ENCODE data around the gene LIPK.
"Not testable (repeated sequence)": the region's sequence is repeated elsewhere in the genome, so short reads cannot be mapped to it uniquely, and the experiment has no call there.

The LIPK gene

DNA sequence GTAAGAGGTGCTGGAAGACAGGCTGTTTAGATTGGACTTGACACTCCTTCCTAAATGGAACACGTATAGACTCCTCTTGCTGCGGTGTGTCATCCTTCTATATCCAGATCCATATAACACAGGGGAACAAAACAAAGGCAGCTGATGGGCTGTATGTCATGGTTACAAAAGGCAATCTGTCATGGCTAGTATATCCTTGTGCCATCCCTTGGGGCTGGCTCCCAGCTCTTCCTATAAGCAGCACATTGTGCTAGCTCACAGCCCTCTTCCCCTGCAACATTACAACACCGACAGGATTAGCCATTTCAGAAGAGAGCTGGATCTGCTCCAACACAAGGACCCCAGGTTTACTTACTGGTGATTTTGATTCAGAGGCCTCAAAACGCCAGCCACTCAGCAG is 15.3 kb downstream of the LIPK start:
- DNase-seq, result no peak

- no peak for DNase-seq
Observed at GRCh38 chr10:88725798-88726197, 19.7 kb downstream of the LIPK start.

- no peak for DNase-seq
Observed at GRCh38 chr10:88728107-88728763, 22.2 kb downstream of the LIPK start.

GRCh38 chr10:88730864-88731263 is 24.8 kb downstream of the LIPK start:
- no peak for DNase-seq

GRCh38 chr10:88731296-88731695 is 25.2 kb downstream of the LIPK start:
- DNase-seq, result no peak

GRCh38 chr10:88733215-88733614 is 27.2 kb downstream of the LIPK start:
- DNase-seq, result no peak

- no peak for DNase-seq
Observed at GRCh38 chr10:88735661-88736060, 29.6 kb downstream of the LIPK start.

- DNase-seq, result not testable (repeated sequence)
Observed at GRCh38 chr10:88741921-88742320, 35.9 kb downstream of the LIPK start.

- DNase-seq, result no peak
Observed at GRCh38 chr10:88742448-88742847, 36.4 kb downstream of the LIPK start.

GRCh38 chr10:88744002-88744401 is 38.0 kb downstream of the LIPK start:
- no peak for DNase-seq

- DNase-seq, result no peak
Observed at GRCh38 chr10:88745633-88746032, 39.6 kb downstream of the LIPK start.

DNA sequence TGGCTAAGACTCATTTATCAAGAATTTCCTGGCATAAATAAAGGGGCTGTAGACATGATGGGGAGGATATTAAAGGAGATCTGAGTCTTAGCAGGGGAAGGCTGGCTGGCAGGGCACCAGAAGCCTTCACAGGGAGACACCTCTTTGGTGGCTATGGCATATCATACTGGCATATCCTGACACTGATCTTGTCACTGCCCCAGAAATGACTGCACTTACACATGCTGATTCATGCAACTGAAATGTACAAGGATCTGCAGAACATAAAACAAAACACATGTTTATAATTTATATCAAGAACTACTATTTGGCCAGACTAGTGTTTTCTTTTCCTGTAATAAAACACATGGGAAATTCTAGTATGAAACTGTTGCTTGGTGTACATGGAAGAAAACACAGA is 48.2 kb downstream of the LIPK start:
- no peak for DNase-seq

GRCh38 chr10:88755753-88756152 is 49.7 kb downstream of the LIPK start:
- no peak for DNase-seq

DNA sequence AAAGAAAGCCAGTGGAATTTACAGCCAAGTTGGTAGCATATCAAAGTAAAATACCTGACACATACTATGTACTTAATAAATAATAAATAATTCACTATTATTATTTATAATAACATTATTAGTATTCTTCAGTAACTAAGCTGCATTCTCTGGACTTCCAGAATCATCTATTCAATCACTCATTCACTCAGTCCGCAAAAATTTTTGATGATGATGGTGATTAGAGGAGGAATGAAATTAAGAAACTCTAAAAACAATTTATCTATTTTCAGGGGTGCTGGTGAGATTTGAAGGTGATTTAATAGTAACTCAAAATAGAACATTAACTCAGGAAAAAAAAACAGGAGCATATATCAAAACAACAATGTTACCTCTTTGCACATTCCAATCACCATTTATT is 50.6 kb downstream of the LIPK start:
- no peak for DNase-seq

DNA sequence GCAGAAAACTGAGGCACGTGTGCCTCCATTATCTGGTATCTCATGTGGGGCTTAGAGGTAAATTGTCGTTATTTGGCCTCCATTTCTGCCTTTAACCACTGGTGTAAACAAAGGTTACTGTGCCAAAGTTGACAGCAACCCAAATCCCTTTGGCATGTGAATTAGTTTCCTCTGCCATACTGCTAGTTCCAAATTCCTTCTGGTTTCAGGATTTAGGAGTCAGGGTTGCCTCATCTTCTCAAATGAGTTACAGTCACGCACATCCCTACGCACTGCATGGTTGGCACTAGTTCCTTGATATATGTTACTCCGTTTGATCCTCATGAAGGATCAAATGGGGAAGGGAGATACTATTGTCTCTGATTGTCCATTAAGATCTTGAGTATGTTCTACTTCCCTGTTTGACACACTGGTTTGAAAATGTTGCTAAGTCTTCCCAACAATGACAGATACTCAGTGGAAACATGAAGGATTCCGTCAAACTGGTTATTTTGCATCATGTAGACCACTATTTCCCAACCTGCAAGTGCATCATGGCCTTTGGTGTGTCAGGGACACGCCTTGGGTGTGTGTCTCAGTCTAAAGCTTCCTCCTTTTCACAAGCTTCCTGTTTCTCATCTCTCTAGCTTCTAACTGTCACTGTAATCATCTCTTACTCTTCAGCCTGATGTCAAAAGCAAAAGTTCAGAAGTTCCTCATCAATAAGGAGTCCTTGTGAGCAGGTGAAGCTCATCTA is 53.5 kb downstream of the LIPK start, which contains the start of gene LIPN:
Gene LIPN, plus strand, starts transcription at position 655 of the 736 bp plus-strand sequence. CDS start 1,386 bp downstream, outside the sequence.
- no peak for DNase-seq

GRCh38 chr10:88762906-88763305 is 56.9 kb downstream of the LIPK start:
- DNase-seq, result no peak

DNA sequence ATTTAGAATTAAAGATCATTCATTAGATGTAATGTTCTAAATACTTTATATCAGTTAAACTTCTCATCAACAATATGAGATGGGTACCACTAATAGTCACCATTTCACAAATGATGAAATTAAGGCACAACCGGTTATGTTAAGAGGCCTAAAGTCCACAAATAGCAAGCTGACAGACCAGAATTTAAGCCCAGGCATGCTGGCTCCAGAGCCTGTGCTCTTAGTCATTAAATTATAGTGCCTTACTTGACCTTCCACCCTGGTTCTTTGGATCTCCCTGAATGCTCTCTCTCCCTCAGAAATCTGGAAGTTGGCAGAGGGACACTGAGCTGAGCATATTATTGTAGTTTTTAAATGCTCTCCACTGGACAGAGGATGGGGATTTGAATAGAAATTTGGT is 57.4 kb downstream of the LIPK start:
- no peak for DNase-seq

GRCh38 chr10:88764110-88764509 is 58.1 kb downstream of the LIPK start:
- DNase-seq, result no peak

DNA sequence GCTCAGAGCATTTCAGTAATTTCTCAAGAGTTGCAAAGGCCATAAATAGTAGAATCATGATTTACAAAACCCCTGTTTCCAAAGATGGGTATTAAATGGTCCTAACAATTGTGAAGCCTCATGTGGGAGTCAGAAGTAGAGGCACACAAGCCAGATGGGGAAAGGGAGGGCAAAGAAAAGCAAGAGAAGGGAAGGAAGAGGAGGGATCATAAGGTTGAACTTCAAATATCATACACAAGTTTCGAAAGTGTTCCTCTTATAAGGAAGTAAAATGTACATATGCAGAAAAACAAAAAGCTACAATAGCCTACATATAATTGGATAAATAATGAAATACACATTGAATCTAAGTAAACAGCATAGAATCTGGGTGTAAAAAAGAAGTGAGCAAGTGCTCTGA is 59.8 kb downstream of the LIPK start:
- no peak for DNase-seq

DNA sequence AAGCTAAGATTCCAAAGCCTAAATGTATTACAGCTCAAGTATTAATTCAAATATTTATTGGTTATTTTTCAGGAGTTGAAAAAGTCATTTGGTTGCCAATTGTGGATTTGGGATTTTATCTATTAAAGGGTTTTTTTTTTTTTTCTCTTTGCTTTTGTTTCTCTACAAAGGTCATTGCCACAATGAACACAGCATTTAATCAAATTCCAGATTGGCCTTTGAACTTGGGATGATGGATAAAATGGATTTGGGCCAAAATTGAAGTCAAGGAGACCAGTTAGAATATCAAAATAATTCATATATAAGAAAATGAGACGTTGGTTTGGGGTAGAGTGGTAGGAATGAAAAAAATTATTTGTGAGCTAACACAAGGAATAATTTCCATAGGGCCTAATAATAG is 63.3 kb downstream of the LIPK start:
- DNase-seq, result no peak

- no peak for DNase-seq
Observed at GRCh38 chr10:88781206-88781605, 75.2 kb downstream of the LIPK start.

DNA sequence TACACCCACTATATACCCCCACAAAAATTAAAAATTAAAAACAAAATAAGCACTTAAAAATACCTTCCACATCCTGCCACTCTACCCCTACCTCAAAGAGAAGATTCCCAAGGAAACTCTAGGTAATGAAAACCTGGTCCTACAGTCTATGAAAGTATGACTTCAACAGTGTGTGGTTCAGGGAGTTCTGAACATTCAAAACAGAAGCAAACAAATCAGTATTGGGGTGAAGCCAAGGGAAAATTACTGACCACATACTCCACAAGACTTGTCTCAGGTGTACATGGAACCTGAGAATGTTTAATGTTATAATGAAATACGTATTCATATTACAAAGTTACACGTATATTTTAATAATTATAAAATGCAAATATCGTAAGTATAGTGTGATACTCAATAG is 76.2 kb downstream of the LIPK start:
- no peak for DNase-seq

DNA sequence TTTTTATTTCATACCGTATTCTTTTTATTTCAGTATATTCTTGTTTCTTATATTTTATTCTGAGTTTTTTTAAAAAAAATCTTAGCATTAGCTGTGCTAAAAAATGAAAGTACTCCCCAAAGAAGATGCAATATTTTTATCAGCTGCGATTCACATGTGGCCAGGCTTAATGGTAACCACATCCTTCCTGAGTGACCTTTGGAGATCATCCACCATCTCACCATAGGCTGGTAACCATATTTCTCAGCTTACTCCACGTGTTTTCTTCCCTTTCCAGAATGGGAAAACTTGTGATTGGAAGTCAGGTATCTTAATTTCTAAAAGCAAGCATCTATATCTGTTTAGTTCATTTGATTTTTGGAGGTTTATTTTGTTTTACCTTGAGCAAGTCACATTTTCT is 77.7 kb downstream of the LIPK start:
- no peak for DNase-seq

- no peak for DNase-seq
Observed at GRCh38 chr10:88786032-88786770, 80.2 kb downstream of the LIPK start.

Measured in NCI-H1694 (cell line).